Activated CD4-positive, alpha-beta memory T cell treated with anti-CD3 and anti-CD28 coated beads, Interleukin-2, amount 10 ng/mL, durations not matched to agents 7 days and 5 days (primary cell): ENCODE results near the gene KCNK13. TPM values are rescaled to one million over a fixed set of nuclear protein-coding genes. Genes with fewer than 3 reads are reported as not detected.
"Not testable (repeated sequence)": the region's sequence is repeated elsewhere in the genome, so short reads cannot be mapped to it uniquely, and the experiment has no call there.

Experiments
- CTCF ChIA-PET: fragments of 350-600 bp; sonication (Branson Sonifier 250); formaldehyde crosslinking; loops from one replicate; lab custom pipeline; 2021; ENCODE audit warnings: antibody characterized with exemption, inconsistent platforms; lab: Charles Lee
- POLR2A ChIA-PET: fragments of 350-600 bp; sonication (Branson Sonifier 250); formaldehyde crosslinking; loops from one replicate; lab custom pipeline; 2021; ENCODE audit warnings: antibody characterized with exemption; lab: Charles Lee
- DNase-seq: peaks from one replicate; pipeline ENCODE4 v3.0.0-alpha.2; 2020
- H3K27ac Mint-ChIP-seq: one replicate; pipeline ENCODE4 v1.8.0; 2021; ENCODE audit warnings: mild to moderate bottlenecking, mixed read lengths
- H3K27me3 Mint-ChIP-seq: one replicate; pipeline ENCODE4 v1.8.0; 2021; ENCODE audit warnings: mixed read lengths
- H3K36me3 Mint-ChIP-seq: one replicate; pipeline ENCODE4 v1.8.0; 2021; ENCODE audit warnings: low read depth, mixed read lengths
- H3K4me1 Mint-ChIP-seq: one replicate; pipeline ENCODE4 v1.8.0; 2021; ENCODE audit warnings: mixed read lengths
- H3K4me3 Mint-ChIP-seq: one replicate; pipeline ENCODE4 v1.8.0; 2021; ENCODE audit warnings: mild to moderate bottlenecking, mixed read lengths
- H3K9me3 Mint-ChIP-seq: one replicate; pipeline ENCODE4 v1.8.0; 2021; ENCODE audit warnings: mixed read lengths
- total RNA-seq, 2 experiments: library from RNA; stranded (reverse); gene quantifications; one replicate each; pipeline ENCODE4 v1.2.3, GENCODE V29; 2021

Gene KCNK13
- total RNA-seq, 2 experiments from 2014 or later = 0.18 to 0.28 TPM

GRCh38 chr14:90198541-90199060 is 136.8 kb downstream of the KCNK13 start:
- ChIA-PET POLR2A (no interaction called here), CTCF (no interaction called here)
- no peak overlapping the region for H3K27ac Mint-ChIP-seq
- H3K36me3 Mint-ChIP-seq = no peaks in the 10 kb centered on the region
- H3K4me1 Mint-ChIP-seq = no peaks in the 10 kb centered on the region
- DNase-seq = no peak
- peaks cover 7% of the 10 kb centered on the region for H3K27me3 Mint-ChIP-seq
- H3K4me3 Mint-ChIP-seq = no peak overlapping the region
- no peaks in the 10 kb centered on the region for H3K9me3 Mint-ChIP-seq

GRCh38 chr14:90200546-90200945 is 138.8 kb downstream of the KCNK13 start:
- DNase-seq, H3K27me3 Mint-ChIP-seq, H3K4me3 Mint-ChIP-seq, POLR2A ChIA-PET, CTCF ChIA-PET, H3K27ac Mint-ChIP-seq, H3K36me3 Mint-ChIP-seq, H3K9me3 Mint-ChIP-seq, H3K4me1 Mint-ChIP-seq: not testable (repeated sequence)

GRCh38 chr14:90201344-90201743 is 139.6 kb downstream of the KCNK13 start:
- no peaks in the 10 kb centered on the region for H3K36me3 Mint-ChIP-seq
- no peak for DNase-seq
- CTCF ChIA-PET = no interaction called here
- H3K27ac Mint-ChIP-seq = no peak overlapping the region
- no peak overlapping the region for H3K4me3 Mint-ChIP-seq
- no peaks in the 10 kb centered on the region for H3K4me1 Mint-ChIP-seq
- peaks cover 2% of the 10 kb centered on the region for H3K9me3 Mint-ChIP-seq
- no peaks in the 10 kb centered on the region for H3K27me3 Mint-ChIP-seq
- POLR2A ChIA-PET = no interaction called here

GRCh38 chr14:90204516-90204915 is 142.7 kb downstream of the KCNK13 start:
- CTCF ChIA-PET = interaction anchor here (1.2 kb wide), 1 partner anchor 8 kb away, joined by 3 read pairs; no protein-coding TSS in a partner anchor
- Mint-ChIP-seq H3K27ac (no peak overlapping the region), H3K4me1 (no peaks in the 10 kb centered on the region), H3K4me3 (no peak overlapping the region), H3K9me3 (peaks cover 2% of the 10 kb centered on the region), H3K36me3 (no peaks in the 10 kb centered on the region), H3K27me3 (no peaks in the 10 kb centered on the region)
- no peak for DNase-seq
- POLR2A ChIA-PET = no interaction called here

GRCh38 chr14:90213099-90213748 is 151.4 kb downstream of the KCNK13 start:
- H3K36me3 Mint-ChIP-seq = no peaks in the 10 kb centered on the region
- no peak overlapping the region for H3K27ac Mint-ChIP-seq
- ChIA-PET POLR2A (no interaction called here), CTCF (no interaction called here)
- DNase-seq = no peak
- peaks cover 7% of the 10 kb centered on the region for H3K9me3 Mint-ChIP-seq
- H3K4me1 Mint-ChIP-seq = no peaks in the 10 kb centered on the region
- peaks cover 7% of the 10 kb centered on the region for H3K27me3 Mint-ChIP-seq
- H3K4me3 Mint-ChIP-seq = no peak overlapping the region

DNA sequence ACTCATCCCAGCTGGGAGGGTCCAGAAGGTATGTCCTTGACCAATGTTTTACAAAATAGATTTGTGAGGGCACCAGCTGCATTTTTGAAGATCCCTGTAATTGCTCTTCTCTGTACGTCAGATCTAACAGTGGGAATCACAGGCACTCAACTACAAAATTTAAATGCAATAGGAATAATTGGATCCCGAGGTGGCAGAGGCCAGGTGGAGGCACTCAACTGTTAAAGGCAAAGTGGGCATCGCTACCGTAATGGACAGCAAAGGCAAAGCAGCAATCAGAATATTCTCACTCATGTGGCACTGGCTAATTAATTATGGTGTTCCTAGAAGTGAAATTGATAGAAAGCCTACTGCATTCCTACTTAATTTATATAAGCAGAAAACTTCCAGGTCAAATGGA is 166.7 kb downstream of the KCNK13 start:
- Mint-ChIP-seq H3K4me3 (no peak overlapping the region), H3K27ac (no peak overlapping the region), H3K36me3 (no peaks in the 10 kb centered on the region), H3K9me3 (peaks cover 4% of the 10 kb centered on the region), H3K27me3 (peaks cover 15% of the 10 kb centered on the region), H3K4me1 (no peaks in the 10 kb centered on the region)
- POLR2A ChIA-PET = no interaction called here
- CTCF ChIA-PET = no interaction called here
- DNase-seq = no peak

- H3K36me3 Mint-ChIP-seq, POLR2A ChIA-PET, CTCF ChIA-PET, H3K27me3 Mint-ChIP-seq, DNase-seq, H3K4me3 Mint-ChIP-seq, H3K27ac Mint-ChIP-seq, H3K4me1 Mint-ChIP-seq, H3K9me3 Mint-ChIP-seq: not testable (repeated sequence)
Measured at GRCh38 chr14:90229942-90230341, 168.1 kb downstream of the KCNK13 start.

Other genes with a start within 250 kb of the KCNK13 start
- 1 to 10 TPM; 9.6 to 9.9 TPM for gene EFCAB11, start 107.3 kb upstream of the KCNK13 start, total RNA-seq
- gene TDP1, start 106.1 kb upstream of the KCNK13 start, total RNA-seq = 10 to 100 TPM; 78.0 to 82.1 TPM
- gene PSMC1, start 194.6 kb downstream of the KCNK13 start, total RNA-seq = 10 to 100 TPM; 85.6 to 85.9 TPM